Measurements from ENCODE around the gene RTL10. TPM values are rescaled to one million over a fixed set of nuclear protein-coding genes. Genes with fewer than 3 reads are reported as not detected.

RTL10 gene
- total RNA-seq, 2 donors from 2014 or later = 15.7 to 41.9 TPM

DNA sequence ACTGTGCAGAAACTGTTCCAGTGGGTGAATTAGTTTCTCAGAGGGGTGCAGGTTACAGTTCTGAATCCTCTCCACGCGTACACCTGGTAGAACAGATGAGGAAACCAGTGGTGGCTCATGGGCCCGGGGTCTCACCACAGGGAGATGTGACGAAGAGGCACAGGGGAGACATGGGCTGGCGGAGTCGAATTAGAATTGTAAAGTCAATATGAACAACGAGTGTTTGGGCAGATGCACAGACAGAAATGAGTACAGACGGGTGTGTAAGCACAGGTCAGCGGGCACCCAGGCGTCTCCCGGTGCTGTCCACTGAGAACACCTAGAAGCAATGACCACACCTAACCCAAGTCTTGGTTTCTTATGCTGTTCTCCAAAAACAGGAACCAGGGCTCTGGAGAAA, 41.8 kb downstream of the RTL10 start:
- Histone ChIP-seq H3K9me3 (no peaks in the 10 kb centered on the region), H3K4me1 (replicated peaks) (no peaks in the 10 kb centered on the region), H3K36me3 (no peaks in the 10 kb centered on the region), H3K27ac (no peak overlapping the region), H3K27me3 (replicated peaks; ENCODE audit: insufficient read depth) (no peaks in the 10 kb centered on the region), H3K4me3 (no peak overlapping the region)
- no peak for DNase-seq (ENCODE audit: low spot score)
- WGBS = 96% methylated on average over 11 of the region's 11 CpGs
- intact Hi-C loops (cut with DNase I) = no loop called here
- TF ChIP-seq POLR2AphosphoS5 (IDR thresholded peaks at IDR 0.05) = no peak
- TF ChIP-seq, protein P1, sequence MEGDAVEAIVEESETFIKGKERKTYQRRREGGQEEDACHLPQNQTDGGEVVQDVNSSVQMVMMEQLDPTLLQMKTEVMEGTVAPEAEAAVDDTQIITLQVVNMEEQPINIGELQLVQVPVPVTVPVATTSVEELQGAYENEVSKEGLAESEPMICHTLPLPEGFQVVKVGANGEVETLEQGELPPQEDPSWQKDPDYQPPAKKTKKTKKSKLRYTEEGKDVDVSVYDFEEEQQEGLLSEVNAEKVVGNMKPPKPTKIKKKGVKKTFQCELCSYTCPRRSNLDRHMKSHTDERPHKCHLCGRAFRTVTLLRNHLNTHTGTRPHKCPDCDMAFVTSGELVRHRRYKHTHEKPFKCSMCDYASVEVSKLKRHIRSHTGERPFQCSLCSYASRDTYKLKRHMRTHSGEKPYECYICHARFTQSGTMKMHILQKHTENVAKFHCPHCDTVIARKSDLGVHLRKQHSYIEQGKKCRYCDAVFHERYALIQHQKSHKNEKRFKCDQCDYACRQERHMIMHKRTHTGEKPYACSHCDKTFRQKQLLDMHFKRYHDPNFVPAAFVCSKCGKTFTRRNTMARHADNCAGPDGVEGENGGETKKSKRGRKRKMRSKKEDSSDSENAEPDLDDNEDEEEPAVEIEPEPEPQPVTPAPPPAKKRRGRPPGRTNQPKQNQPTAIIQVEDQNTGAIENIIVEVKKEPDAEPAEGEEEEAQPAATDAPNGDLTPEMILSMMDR (IDR thresholded peaks at IDR 0.05) = no peak
- no peak for TF ChIP-seq POLR2A (IDR thresholded peaks at IDR 0.05)

DNA sequence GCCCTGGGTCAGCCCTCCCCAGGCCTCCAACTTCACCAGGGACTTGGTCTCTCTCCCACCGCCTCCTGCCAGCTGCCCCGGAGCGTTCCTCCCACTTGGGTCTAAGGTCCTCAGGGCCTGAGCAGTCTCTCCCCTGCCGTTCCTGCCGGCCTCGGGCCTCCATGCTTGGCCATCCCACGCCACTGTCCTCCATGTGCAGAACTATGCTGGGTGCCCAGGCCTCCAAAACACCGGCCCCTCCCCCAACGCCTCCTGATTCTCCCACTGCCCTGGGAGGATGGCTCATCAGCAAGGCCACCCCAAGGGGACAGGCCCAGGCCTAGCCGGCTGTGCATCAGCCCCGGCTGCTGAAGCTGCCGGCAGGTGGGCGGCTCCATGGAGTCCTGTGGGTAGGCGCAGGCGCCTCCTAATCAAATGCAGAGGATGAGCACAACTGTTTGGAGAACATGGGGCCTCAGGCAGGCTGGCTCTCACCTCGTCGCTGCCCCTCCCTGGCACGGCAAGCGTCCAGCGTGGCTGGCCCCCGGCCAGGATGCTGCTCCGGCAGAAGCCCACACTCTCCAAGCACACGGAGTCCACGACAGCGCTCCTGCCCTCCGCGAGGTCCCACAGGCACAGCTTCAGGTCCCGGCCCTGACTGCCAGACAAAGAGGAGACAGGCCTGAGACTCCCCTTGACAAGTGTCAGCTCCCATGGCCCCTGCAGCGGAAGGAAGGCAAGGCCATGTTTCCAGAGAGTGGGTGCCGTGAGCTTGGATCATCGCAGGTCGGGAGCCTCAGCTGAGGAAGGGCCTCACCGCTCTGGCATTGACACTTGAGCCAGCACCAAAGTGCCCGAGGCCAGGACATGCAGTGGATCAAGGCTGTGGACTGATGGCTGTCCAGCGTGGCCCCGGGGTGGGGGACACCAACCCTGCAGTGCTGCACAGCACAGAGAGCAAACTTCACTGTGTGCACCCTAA, 42.6 kb downstream of the RTL10 start:
- no peaks in the 10 kb centered on the region for H3K4me1 ChIP-seq (replicated peaks)
- no peak overlapping the region for H3K27ac ChIP-seq
- TF ChIP-seq POLR2A (IDR thresholded peaks at IDR 0.05) (no peak), POLR2AphosphoS5 (IDR thresholded peaks at IDR 0.05) (no peak)
- TF ChIP-seq, protein P1 (IDR thresholded peaks at IDR 0.05) = no peak
- DNase-seq (ENCODE audit: low spot score) = no peak
- intact Hi-C loops (cut with DNase I) = no loop called here
- H3K36me3 ChIP-seq = no peaks in the 10 kb centered on the region
- no peak overlapping the region for H3K4me3 ChIP-seq
- H3K27me3 ChIP-seq (replicated peaks; ENCODE audit: insufficient read depth) = no peaks in the 10 kb centered on the region
- WGBS = 75% methylated on average over 35 of the region's 36 CpGs
- no peaks in the 10 kb centered on the region for H3K9me3 ChIP-seq

DNA sequence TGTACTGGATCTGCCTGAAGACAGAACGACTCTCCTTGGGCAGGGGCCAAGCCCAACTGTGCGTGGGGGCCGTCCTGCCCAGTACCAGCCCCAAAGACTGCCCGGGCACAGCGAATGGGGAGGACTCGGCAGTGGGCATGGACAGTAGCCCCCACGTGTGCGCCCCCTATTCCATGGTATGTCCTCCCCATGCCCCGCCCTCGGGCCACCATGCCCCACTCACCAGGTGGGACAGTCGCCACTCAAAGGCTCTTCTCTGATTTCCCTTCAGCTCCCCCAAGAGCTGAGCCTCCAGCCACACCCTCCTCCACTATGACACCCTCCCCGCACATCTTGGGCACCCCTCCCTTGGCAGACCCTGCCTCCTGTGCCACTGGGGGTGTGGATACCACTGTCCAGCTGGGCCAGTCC, 43.5 kb downstream of the RTL10 start:
- TF ChIP-seq, protein P1 (IDR thresholded peaks at IDR 0.05) = no peak
- TF ChIP-seq POLR2A (IDR thresholded peaks at IDR 0.05) = no peak
- no peak for TF ChIP-seq POLR2AphosphoS5 (IDR thresholded peaks at IDR 0.05)
- Histone ChIP-seq H3K27ac (no peak overlapping the region), H3K4me3 (no peak overlapping the region), H3K36me3 (no peaks in the 10 kb centered on the region), H3K27me3 (replicated peaks; ENCODE audit: insufficient read depth) (no peaks in the 10 kb centered on the region), H3K9me3 (no peaks in the 10 kb centered on the region), H3K4me1 (replicated peaks) (peaks cover 7% of the 10 kb centered on the region)
- intact Hi-C loops (cut with DNase I) = no loop called here
- 65% methylated on average over 12 of the region's 12 CpGs for WGBS
- no peak for DNase-seq (ENCODE audit: low spot score)

DNA sequence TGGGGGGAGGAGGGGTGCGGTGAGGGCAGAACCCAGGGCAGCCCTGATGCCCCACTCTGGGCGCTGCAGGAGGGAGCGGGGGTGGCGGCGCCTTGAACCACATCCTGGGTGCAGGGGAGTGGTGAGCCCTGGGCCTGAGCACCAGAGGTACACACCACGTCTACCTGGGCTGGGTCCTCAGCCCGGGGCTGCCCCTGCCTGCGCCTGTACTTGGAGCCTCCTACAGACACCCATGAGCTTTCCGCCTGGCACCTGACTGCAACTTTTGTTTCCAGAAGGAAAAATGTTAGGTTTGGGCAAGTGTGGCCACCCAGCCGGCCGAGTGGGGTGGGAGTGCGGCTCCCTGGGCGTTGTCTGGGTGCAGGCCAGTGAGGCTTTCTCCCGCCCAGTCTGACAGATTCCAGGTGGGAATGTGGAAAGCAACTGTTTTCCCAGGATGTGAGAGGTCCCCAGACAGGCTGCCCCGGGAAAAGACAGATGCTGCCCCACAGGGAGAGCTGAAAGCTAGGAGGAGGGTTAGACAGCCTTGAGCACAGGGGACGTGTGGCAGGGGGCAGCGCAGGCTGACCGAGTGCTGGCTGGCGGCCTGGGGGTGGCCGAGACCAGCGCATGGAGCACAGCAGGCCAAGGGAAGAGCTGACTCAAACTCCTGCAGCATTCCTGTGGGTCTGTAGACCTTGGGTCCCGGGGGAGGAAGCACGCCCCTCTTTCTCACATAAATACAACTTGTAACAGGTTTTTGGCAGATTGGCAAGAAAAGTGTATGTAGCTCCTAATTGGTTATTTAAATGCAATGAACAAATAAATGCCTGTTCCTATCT, 44.1 kb downstream of the RTL10 start:
- Histone ChIP-seq H3K9me3 (no peaks in the 10 kb centered on the region), H3K4me3 (no peak overlapping the region), H3K4me1 (replicated peaks) (peaks cover 12% of the 10 kb centered on the region), H3K36me3 (no peaks in the 10 kb centered on the region), H3K27me3 (replicated peaks; ENCODE audit: insufficient read depth) (no peaks in the 10 kb centered on the region), H3K27ac (no peak overlapping the region)
- 64% methylated on average over 23 of the region's 23 CpGs for WGBS
- TF ChIP-seq, protein P1 (IDR thresholded peaks at IDR 0.05) = no peak
- TF ChIP-seq POLR2A (IDR thresholded peaks at IDR 0.05) (no peak), POLR2AphosphoS5 (IDR thresholded peaks at IDR 0.05) (no peak)
- no peak for DNase-seq (ENCODE audit: low spot score)
- intact Hi-C loops (cut with DNase I) = no loop called here
